Subcutaneous abdominal adipose tissue (tissue), 5 donors: ENCODE results near the gene CACNG1.

Experiments
- H3K27ac ChIP-seq: one replicate; pipeline ENCODE4 v1.7.0; 2013; ENCODE audit warnings: low read depth, mild to moderate bottlenecking, inconsistent platforms, low read length, moderate library complexity
- H3K27me3 ChIP-seq, 5 donors: one replicate each; pipeline ENCODE4 v1.7.0; 2013; ENCODE audit warnings: low read length in 5 of 5, inconsistent platforms in 1 of 5; ENCODE audit not compliant: control insufficient read depth in 5 of 5, insufficient read depth in 4 of 5
- H3K36me3 ChIP-seq, 5 donors: one replicate each; pipeline ENCODE4 v1.7.0; 2013; ENCODE audit warnings: low read length in 5 of 5; ENCODE audit not compliant: control insufficient read depth in 5 of 5, insufficient read depth in 5 of 5
- H3K4me1 ChIP-seq, 5 donors: one replicate each; pipeline ENCODE4 v1.7.0; 2013; ENCODE audit warnings: low read length in 5 of 5, mild to moderate bottlenecking in 3 of 5, moderate library complexity in 1 of 5; ENCODE audit not compliant: control insufficient read depth in 5 of 5, insufficient read depth in 5 of 5
- H3K4me3 ChIP-seq, 5 donors: one replicate each; pipeline ENCODE4 v1.7.0; 2013; ENCODE audit warnings: low read length in 5 of 5, low read depth in 1 of 5
- H3K9ac ChIP-seq, 5 donors: one replicate each; pipeline ENCODE4 v1.7.0; 2013; ENCODE audit warnings: low read length in 5 of 5, mild to moderate bottlenecking in 4 of 5, moderate library complexity in 3 of 5
- H3K9me3 ChIP-seq, 5 donors: one replicate each; pipeline ENCODE4 v1.7.0; 2013; ENCODE audit warnings: low read length in 5 of 5; ENCODE audit not compliant: control insufficient read depth in 5 of 5
- donor health status: healthy.
- donor health status: healthy.
- donor health status: healthy.
- donor health status: healthy.
- donor health status: healthy.

The CACNG1 gene

GRCh38 chr17:67013891-67014290, 30.5 kb upstream of the CACNG1 start:
- no peaks in the 10 kb centered on the region for H3K36me3 ChIP-seq
- H3K27me3 ChIP-seq, result peaks cover 0 to 10% (median 5%) of the 10 kb centered on the region in 5 donors
- no peak overlapping the region for H3K9ac ChIP-seq
- H3K4me3 ChIP-seq, result no peak overlapping the region
- no peaks in the 10 kb centered on the region for H3K4me1 ChIP-seq
- H3K27ac ChIP-seq, result no peak overlapping the region
- peaks cover 0 to 6% (median 0%) of the 10 kb centered on the region in 5 donors for H3K9me3 ChIP-seq

GRCh38 chr17:67015001-67015400, 29.4 kb upstream of the CACNG1 start:
- peaks cover 0 to 10% (median 5%) of the 10 kb centered on the region in 5 donors for H3K27me3 ChIP-seq
- no peak overlapping the region for H3K27ac ChIP-seq
- no peaks in the 10 kb centered on the region for H3K4me1 ChIP-seq
- peaks cover 0 to under 1% (median 0%) of the 10 kb centered on the region in 5 donors for H3K9me3 ChIP-seq
- H3K4me3 ChIP-seq, result no peak overlapping the region
- H3K9ac ChIP-seq, result no peak overlapping the region
- H3K36me3 ChIP-seq, result no peaks in the 10 kb centered on the region

GRCh38 chr17:67016039-67016762, 28.2 kb upstream of the CACNG1 start:
- H3K27me3 ChIP-seq, result peaks cover 0 to 7% (median 5%) of the 10 kb centered on the region in 5 donors
- H3K4me1 ChIP-seq, result no peaks in the 10 kb centered on the region
- H3K9me3 ChIP-seq, result no peaks in the 10 kb centered on the region
- H3K36me3 ChIP-seq, result no peaks in the 10 kb centered on the region
- no peak overlapping the region for H3K9ac ChIP-seq
- no peak overlapping the region for H3K27ac ChIP-seq
- no peak overlapping the region for H3K4me3 ChIP-seq

GRCh38 chr17:67017910-67018309, 26.4 kb upstream of the CACNG1 start:
- H3K27ac ChIP-seq, result no peak overlapping the region
- H3K9ac ChIP-seq, result no peak overlapping the region
- H3K9me3 ChIP-seq, result no peaks in the 10 kb centered on the region
- H3K4me1 ChIP-seq, result no peaks in the 10 kb centered on the region
- peaks cover 0 to 6% (median 2%) of the 10 kb centered on the region in 5 donors for H3K27me3 ChIP-seq
- H3K4me3 ChIP-seq, result no peak overlapping the region
- no peaks in the 10 kb centered on the region for H3K36me3 ChIP-seq

GRCh38 chr17:67018471-67019434, 25.6 kb upstream of the CACNG1 start:
- peaks cover 0 to 6% (median 0%) of the 10 kb centered on the region in 5 donors for H3K27me3 ChIP-seq
- no peak overlapping the region for H3K4me3 ChIP-seq
- no peak overlapping the region for H3K27ac ChIP-seq
- no peaks in the 10 kb centered on the region for H3K9me3 ChIP-seq
- no peaks in the 10 kb centered on the region for H3K4me1 ChIP-seq
- H3K9ac ChIP-seq, result no peak overlapping the region
- no peaks in the 10 kb centered on the region for H3K36me3 ChIP-seq

- H3K27me3 ChIP-seq, result peaks cover 0 to 6% (median 5%) of the 10 kb centered on the region in 5 donors
- no peak overlapping the region for H3K9ac ChIP-seq
Measured at GRCh38 chr17:67019809-67020208, 24.5 kb upstream of the CACNG1 start.

GRCh38 chr17:67020293-67020766, 24.0 kb upstream of the CACNG1 start:
- H3K9ac ChIP-seq, result no peak overlapping the region
- no peaks in the 10 kb centered on the region for H3K4me1 ChIP-seq
- H3K27me3 ChIP-seq, result peaks cover 0 to 9% (median 5%) of the 10 kb centered on the region in 5 donors
- no peaks in the 10 kb centered on the region for H3K9me3 ChIP-seq
- H3K36me3 ChIP-seq, result no peaks in the 10 kb centered on the region
- no peak overlapping the region for H3K27ac ChIP-seq
- H3K4me3 ChIP-seq, result no peak overlapping the region

More at GRCh38 chr17:67019809-67020208, 24.5 kb upstream of the CACNG1 start:
- Histone ChIP-seq H3K27ac (no peak overlapping the region), H3K4me1 (no peaks in the 10 kb centered on the region), H3K4me3 (no peak overlapping the region), H3K36me3 (no peaks in the 10 kb centered on the region), H3K9me3 (no peaks in the 10 kb centered on the region)

GRCh38 chr17:67021196-67021595, 23.2 kb upstream of the CACNG1 start:
- no peaks in the 10 kb centered on the region for H3K36me3 ChIP-seq
- no peak overlapping the region for H3K4me3 ChIP-seq
- H3K4me1 ChIP-seq, result no peaks in the 10 kb centered on the region
- H3K27ac ChIP-seq, result no peak overlapping the region
- H3K27me3 ChIP-seq, result peaks cover 0 to 8% (median 5%) of the 10 kb centered on the region in 5 donors
- H3K9ac ChIP-seq, result no peak overlapping the region
- no peaks in the 10 kb centered on the region for H3K9me3 ChIP-seq

GRCh38 chr17:67021743-67022450, 22.5 kb upstream of the CACNG1 start:
- no peaks in the 10 kb centered on the region for H3K4me1 ChIP-seq

More at GRCh38 chr17:67021743-67022450, 22.5 kb upstream of the CACNG1 start:
- H3K9ac ChIP-seq, result no peak overlapping the region
- H3K4me3 ChIP-seq, result no peak overlapping the region
- no peak overlapping the region for H3K27ac ChIP-seq
- peaks cover 0 to 7% (median 6%) of the 10 kb centered on the region in 5 donors for H3K27me3 ChIP-seq
- no peaks in the 10 kb centered on the region for H3K9me3 ChIP-seq
- no peaks in the 10 kb centered on the region for H3K36me3 ChIP-seq
